Nephron progenitor cell (in vitro differentiated cells): ENCODE data around the gene MED13.

Source experiments
- DNase-seq: peaks from one replicate; pipeline ENCODE4 v3.0.0; 2021
- H3K27ac Mint-ChIP-seq: 2 replicates; pipeline ENCODE4 v1.8.0; 2021; ENCODE audit warnings: mild to moderate bottlenecking, moderate library complexity, mixed read lengths
- H3K27me3 Mint-ChIP-seq: 2 replicates; pipeline ENCODE4 v1.8.0; 2021; ENCODE audit warnings: mild to moderate bottlenecking, low read depth, mixed read lengths; ENCODE audit not compliant: poor library complexity
- H3K36me3 Mint-ChIP-seq: 2 replicates; pipeline ENCODE4 v1.8.0; 2021; ENCODE audit warnings: low read depth, mixed read lengths
- H3K4me1 Mint-ChIP-seq: 2 replicates; pipeline ENCODE4 v1.8.0; 2021; ENCODE audit warnings: mixed read lengths
- H3K4me3 Mint-ChIP-seq: 2 replicates; pipeline ENCODE4 v1.8.0; 2021; ENCODE audit warnings: mild to moderate bottlenecking, moderate library complexity, mixed read lengths
- H3K9me3 Mint-ChIP-seq: 2 replicates; pipeline ENCODE4 v1.8.0; 2021; ENCODE audit warnings: mild to moderate bottlenecking, moderate library complexity, mixed read lengths
- TF ChIP-seq, protein P1 (sequence below): fragments of 200-600 bp; sonication (generic); IDR thresholded peaks from 2 replicates; pipeline ENCODE4 v1.5.0; 2021; ENCODE audit warnings: antibody characterized with exemption

The MED13 gene

DNA sequence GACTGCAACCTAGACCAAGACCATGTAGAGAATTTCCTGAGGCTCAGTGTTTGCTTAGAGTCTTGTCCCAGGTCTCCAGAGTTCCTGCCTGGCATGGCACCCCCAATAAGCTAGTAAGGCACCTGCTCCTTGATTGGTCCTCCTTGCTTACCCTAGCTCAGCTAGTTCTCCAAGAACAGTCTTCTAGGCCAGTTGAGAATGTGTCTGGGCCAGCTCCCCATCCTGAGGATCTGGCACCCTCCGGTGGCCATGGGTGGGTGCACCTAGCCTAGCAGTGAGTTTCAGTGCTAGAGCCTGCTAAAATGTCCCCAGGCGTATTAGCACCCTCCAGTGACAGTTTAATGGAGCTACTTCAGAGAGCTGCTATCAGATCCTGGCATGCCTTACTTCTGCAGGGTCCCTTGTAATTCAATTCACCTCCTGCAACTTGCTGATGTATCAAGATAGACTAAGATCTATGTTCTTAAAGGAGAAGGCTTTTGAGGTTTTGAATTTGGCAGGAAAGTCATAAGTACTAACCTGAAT, 44.4 kb upstream of the MED13 start:
- Mint-ChIP-seq H3K36me3 (no peaks in the 10 kb centered on the region), H3K9me3 (peaks cover 8% of the 10 kb centered on the region), H3K27me3 (peaks cover 2% of the 10 kb centered on the region), H3K27ac (no peak overlapping the region), H3K4me3 (no peak overlapping the region), H3K4me1 (no peaks in the 10 kb centered on the region)
- TF ChIP-seq, protein P1, sequence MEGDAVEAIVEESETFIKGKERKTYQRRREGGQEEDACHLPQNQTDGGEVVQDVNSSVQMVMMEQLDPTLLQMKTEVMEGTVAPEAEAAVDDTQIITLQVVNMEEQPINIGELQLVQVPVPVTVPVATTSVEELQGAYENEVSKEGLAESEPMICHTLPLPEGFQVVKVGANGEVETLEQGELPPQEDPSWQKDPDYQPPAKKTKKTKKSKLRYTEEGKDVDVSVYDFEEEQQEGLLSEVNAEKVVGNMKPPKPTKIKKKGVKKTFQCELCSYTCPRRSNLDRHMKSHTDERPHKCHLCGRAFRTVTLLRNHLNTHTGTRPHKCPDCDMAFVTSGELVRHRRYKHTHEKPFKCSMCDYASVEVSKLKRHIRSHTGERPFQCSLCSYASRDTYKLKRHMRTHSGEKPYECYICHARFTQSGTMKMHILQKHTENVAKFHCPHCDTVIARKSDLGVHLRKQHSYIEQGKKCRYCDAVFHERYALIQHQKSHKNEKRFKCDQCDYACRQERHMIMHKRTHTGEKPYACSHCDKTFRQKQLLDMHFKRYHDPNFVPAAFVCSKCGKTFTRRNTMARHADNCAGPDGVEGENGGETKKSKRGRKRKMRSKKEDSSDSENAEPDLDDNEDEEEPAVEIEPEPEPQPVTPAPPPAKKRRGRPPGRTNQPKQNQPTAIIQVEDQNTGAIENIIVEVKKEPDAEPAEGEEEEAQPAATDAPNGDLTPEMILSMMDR, result peak; percentile 49
- DNase-seq, result peak; percentile 39

DNA sequence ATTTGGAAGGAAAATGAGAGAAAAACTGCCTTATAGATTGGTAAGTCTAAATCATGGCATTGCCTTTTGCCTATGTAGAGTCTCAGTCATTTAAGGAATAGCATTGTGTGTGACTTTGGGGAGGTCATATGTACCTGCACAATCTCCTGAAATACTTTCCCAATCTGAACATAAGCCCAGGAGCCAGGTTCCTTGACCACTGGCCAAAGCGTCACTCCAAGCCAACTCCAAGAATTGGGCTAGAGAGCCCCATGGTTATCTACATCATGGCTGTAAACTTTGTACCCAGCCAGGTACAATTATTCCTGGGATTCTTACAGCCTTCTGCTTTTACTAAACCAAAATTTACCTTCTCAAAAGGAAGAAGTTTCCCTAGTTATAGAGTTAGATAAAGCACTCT, 40.8 kb upstream of the MED13 start:
- Mint-ChIP-seq H3K27ac (no peak overlapping the region), H3K27me3 (peaks cover 2% of the 10 kb centered on the region), H3K4me1 (peaks cover 5% of the 10 kb centered on the region), H3K4me3 (no peak overlapping the region), H3K9me3 (no peaks in the 10 kb centered on the region), H3K36me3 (no peaks in the 10 kb centered on the region)
- TF ChIP-seq, protein P1, result no peak
- no peak for DNase-seq

DNA sequence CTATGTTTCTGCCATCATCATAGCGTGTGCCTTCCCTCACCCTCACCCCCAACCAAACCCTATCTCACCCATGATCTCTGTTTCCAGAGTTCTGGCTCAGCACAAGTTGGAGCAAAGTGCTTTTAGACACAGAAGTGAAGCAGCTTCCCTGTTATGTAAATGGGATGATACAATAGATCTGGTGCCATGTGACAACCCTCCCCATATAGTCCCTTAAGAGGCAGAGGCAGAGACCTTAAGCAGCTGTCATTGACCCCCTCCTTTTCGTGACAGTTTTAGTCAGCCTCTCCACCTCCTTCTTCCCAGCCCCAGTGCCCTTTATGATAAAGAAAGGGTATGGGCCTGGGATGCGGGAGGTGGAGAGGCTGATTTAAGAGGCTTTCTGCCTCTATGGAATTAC, 40.3 kb upstream of the MED13 start:
- H3K4me3 Mint-ChIP-seq, result no peak overlapping the region
- H3K4me1 Mint-ChIP-seq, result peaks cover 5% of the 10 kb centered on the region
- H3K27ac Mint-ChIP-seq, result no peak overlapping the region
- TF ChIP-seq, protein P1, result no peak
- no peaks in the 10 kb centered on the region for H3K9me3 Mint-ChIP-seq
- peaks cover 5% of the 10 kb centered on the region for H3K27me3 Mint-ChIP-seq
- no peak for DNase-seq
- H3K36me3 Mint-ChIP-seq, result no peaks in the 10 kb centered on the region

DNA sequence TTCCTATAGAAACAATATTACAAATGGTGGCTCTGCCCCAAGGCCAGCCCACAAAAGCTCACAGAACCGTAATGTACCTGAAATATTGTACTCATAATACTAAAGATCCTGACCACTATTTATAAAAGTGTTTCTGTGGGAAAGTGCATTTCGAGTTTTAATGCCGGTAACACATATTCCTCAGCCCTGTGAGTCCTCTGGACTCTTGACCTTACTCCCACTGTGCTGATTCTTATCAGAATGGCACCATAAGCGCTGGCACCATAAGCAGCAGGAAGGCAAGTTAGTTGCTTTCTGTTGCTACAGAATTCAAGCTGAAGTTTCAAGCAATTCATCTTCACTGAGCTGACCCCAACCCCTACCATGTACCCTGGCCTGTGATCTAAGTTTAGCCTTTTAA, 36.4 kb upstream of the MED13 start:
- Mint-ChIP-seq H3K4me3 (no peak overlapping the region), H3K36me3 (no peaks in the 10 kb centered on the region), H3K4me1 (peaks cover 5% of the 10 kb centered on the region), H3K27me3 (peaks cover 3% of the 10 kb centered on the region), H3K27ac (no peak overlapping the region), H3K9me3 (no peaks in the 10 kb centered on the region)
- DNase-seq, result no peak
- TF ChIP-seq, protein P1, result no peak

DNA sequence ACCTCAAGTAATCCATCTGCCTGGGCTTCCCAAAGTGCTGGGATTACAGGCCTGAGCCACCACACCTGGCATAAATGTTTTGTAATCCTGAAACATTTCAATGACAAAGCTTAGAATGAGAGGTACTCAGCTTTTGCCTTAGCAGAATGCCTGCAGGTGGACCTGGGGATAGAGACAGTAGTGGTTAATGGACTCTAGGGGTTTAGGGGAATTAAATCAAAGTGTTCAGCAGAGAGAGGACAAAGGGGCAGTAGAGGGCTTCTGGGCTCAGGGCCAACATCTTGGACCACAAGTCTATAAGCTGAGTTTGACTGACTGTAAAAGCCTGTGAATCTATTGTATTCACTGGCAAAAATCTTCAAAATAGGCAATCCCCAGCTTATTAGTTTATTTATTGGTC, 36.0 kb upstream of the MED13 start:
- TF ChIP-seq, protein P1, result no peak
- no peak overlapping the region for H3K4me3 Mint-ChIP-seq
- H3K27me3 Mint-ChIP-seq, result peaks cover 3% of the 10 kb centered on the region
- peaks cover 10% of the 10 kb centered on the region for H3K4me1 Mint-ChIP-seq
- no peak overlapping the region for H3K27ac Mint-ChIP-seq
- no peak for DNase-seq
- H3K36me3 Mint-ChIP-seq, result no peaks in the 10 kb centered on the region
- H3K9me3 Mint-ChIP-seq, result no peaks in the 10 kb centered on the region

DNA sequence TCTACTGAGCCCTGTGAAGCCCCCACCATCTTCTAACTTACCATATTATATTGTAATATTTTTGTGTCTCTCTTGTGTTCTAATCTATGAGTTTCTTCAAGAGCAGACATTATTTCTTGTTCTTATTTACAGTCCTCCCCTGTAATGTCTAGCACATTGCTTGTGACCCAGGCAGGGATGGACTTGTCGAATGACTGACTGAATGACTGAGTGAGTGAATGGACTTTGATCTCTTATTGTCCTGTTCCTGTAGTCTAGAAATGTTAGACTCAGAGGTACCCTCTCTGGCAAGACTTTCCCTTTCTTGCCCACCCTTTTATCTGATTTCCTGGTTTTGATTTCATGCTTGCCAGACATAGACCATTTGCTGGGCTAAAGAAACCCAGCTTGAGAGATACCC, 35.0 kb upstream of the MED13 start:
- H3K27ac Mint-ChIP-seq, result no peak overlapping the region
- peaks cover 3% of the 10 kb centered on the region for H3K27me3 Mint-ChIP-seq
- no peaks in the 10 kb centered on the region for H3K36me3 Mint-ChIP-seq
- no peak for DNase-seq
- no peaks in the 10 kb centered on the region for H3K9me3 Mint-ChIP-seq
- TF ChIP-seq, protein P1, result no peak
- peaks cover 13% of the 10 kb centered on the region for H3K4me1 Mint-ChIP-seq
- H3K4me3 Mint-ChIP-seq, result no peak overlapping the region
